Inflammatory macrophage treated with lipopolysaccharide for 1 hour (primary cell): ENCODE results near the gene SLC4A9.
"Not testable (repeated sequence)": the region's sequence is repeated elsewhere in the genome, so short reads cannot be mapped to it uniquely, and the experiment has no call there.

Experiments used
- DNase-seq, 2 donors: peaks; one replicate each; pipeline ENCODE4 v3.0.0-alpha.2; 2020 to 2022

SLC4A9 gene

GRCh38 chr5:140339636-140340035, 20.4 kb upstream of the SLC4A9 start:
- no peak for DNase-seq

- no peak for DNase-seq
These were observed 19.3 kb upstream of the SLC4A9 start for GRCh38 chr5:140340605-140341121.

- no peak for DNase-seq
These were observed 18.4 kb upstream of the SLC4A9 start for GRCh38 chr5:140341591-140341990.

- peak; percentile 64 to 75 for DNase-seq
These were observed 17.7 kb upstream of the SLC4A9 start for GRCh38 chr5:140342287-140342686.

- no peak for DNase-seq
These were observed 17.1 kb upstream of the SLC4A9 start for GRCh38 chr5:140342896-140343295.

- not testable (repeated sequence) for DNase-seq
These were observed 16.1 kb upstream of the SLC4A9 start for GRCh38 chr5:140343849-140344248.

- DNase-seq = no peak
These were observed 15.1 kb upstream of the SLC4A9 start for GRCh38 chr5:140344683-140345423.

GRCh38 chr5:140345919-140346347, 14.1 kb upstream of the SLC4A9 start:
- peak in 1 of 2 donors; percentile 23 for DNase-seq

GRCh38 chr5:140346348-140347221, 13.4 kb upstream of the SLC4A9 start, which contains the start of gene HBEGF:
Gene HBEGF, minus strand, starts transcription at chr5:140346603. Its CDS starts 275 bp downstream, at chr5:140346328.
- peak; percentile 62 to 65 for DNase-seq

- DNase-seq = no peak
These were observed 12.6 kb upstream of the SLC4A9 start for GRCh38 chr5:140347360-140347759.

GRCh38 chr5:140348104-140348503, 11.9 kb upstream of the SLC4A9 start:
- peak; percentile 24 to 48 for DNase-seq

- no peak for DNase-seq
These were observed 10.8 kb upstream of the SLC4A9 start for GRCh38 chr5:140349244-140349643.

GRCh38 chr5:140351609-140352334, 8.2 kb upstream of the SLC4A9 start:
- peak; percentile 63 to 99 for DNase-seq

- no peak for DNase-seq
These were observed 4.4 kb upstream of the SLC4A9 start for GRCh38 chr5:140355546-140355945.

GRCh38 chr5:140356853-140357725, 2.9 kb upstream of the SLC4A9 start:
- DNase-seq = peak; percentile 22 to 40

- DNase-seq = peak; percentile 65 to 91
These were observed 2.3 kb upstream of the SLC4A9 start for GRCh38 chr5:140357726-140358093.

- DNase-seq = no peak
These were observed 1.2 kb upstream of the SLC4A9 start for GRCh38 chr5:140358738-140359310.

GRCh38 chr5:140360681-140361479, 886 bp downstream of the SLC4A9 start:
- no peak for DNase-seq

- no peak for DNase-seq
These were observed 1.9 kb downstream of the SLC4A9 start for GRCh38 chr5:140361901-140362300.

GRCh38 chr5:140362311-140362710, 2.3 kb downstream of the SLC4A9 start:
- no peak for DNase-seq
